ENCODE data around the gene INF2. TPM values are rescaled to one million over a fixed set of nuclear protein-coding genes. Genes with fewer than 3 reads are reported as not detected.
A peak's percentile ranks its signal among the peaks of the same experiment; 100 is the strongest.
"Not testable (repeated sequence)": the region's sequence is repeated elsewhere in the genome, so short reads cannot be mapped to it uniquely, and the experiment has no call there.

Gene INF2
- total RNA-seq, 8 experiments from 2014 or later, result 2.4 to 31.1 (median 7.5) TPM

GRCh38 chr14:104728631-104729030, 39.2 kb downstream of the INF2 start:
- no peak overlapping the region for H3K27ac ChIP-seq
- 48 to 90% (median 88%) methylated on average over 5 to 8 of the region's 17 CpGs; no CpG with 5 or more reads in 7 of the 10 experiments for WGBS, 10 experiments
- H3K4me1 ChIP-seq (replicated peaks in 1 of 2), result peaks cover 0 to 13% of the 10 kb centered on the region in 2 donors
- no peak for ATAC-seq (replicated peaks in 6 of 8)
- in situ Hi-C loops (cut with MboI; ENCODE audit: low pct_unique_long_range_greater_than_20kb in 2 of 9, low sequenced_read_pairs in 9 of 9, unreplicated experiment in 9 of 9), result no loop called here
- H3K4me3 ChIP-seq, result no peak overlapping the region

GRCh38 chr14:104729176-104729834, 39.9 kb downstream of the INF2 start:
- in situ Hi-C loops (cut with MboI; ENCODE audit: low pct_unique_long_range_greater_than_20kb in 2 of 9, low sequenced_read_pairs in 9 of 9, unreplicated experiment in 9 of 9); H3K4me3 ChIP-seq; ATAC-seq (replicated peaks in 6 of 8); H3K27ac ChIP-seq: not testable (repeated sequence)
- H3K4me1 ChIP-seq (replicated peaks in 1 of 2), result peaks cover 0 to 13% of the 10 kb centered on the region in 2 donors
- 71 to 94% (median 84%) methylated on average over 1 to 10 of the region's 73 CpGs; no CpG with 5 or more reads in 6 of the 10 experiments for WGBS, 10 experiments

DNA sequence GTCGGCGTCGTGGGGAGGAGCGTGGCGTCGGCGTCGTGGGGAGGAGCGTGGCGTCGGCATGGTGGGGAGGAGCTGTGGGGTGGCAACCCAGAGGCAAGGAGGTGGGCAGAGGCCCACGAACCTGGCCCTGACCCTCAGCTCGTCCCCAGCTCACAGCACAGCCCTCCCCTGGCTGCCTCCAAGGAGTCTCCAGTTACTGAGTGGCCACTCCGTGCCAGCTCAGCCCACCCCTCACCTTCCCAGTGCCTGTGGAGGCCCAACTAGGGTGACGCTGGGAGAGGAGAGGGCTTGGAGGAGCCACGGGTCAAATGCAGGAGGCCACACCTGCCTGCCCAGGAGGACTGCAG, 40.4 kb downstream of the INF2 start:
- in situ Hi-C loops (cut with MboI; ENCODE audit: low pct_unique_long_range_greater_than_20kb in 2 of 9, low sequenced_read_pairs in 9 of 9, unreplicated experiment in 9 of 9), result no loop called here
- Histone ChIP-seq H3K27ac (no peak overlapping the region), H3K4me3 (no peak overlapping the region), H3K4me1 (replicated peaks in 1 of 2) (peaks cover 0 to 9% of the 10 kb centered on the region in 2 donors)
- WGBS, 10 experiments, result 90% methylated on average over 2 of the region's 16 CpGs; no CpG with 5 or more reads in 9 of the 10 experiments
- no peak for ATAC-seq (replicated peaks in 6 of 8)

DNA sequence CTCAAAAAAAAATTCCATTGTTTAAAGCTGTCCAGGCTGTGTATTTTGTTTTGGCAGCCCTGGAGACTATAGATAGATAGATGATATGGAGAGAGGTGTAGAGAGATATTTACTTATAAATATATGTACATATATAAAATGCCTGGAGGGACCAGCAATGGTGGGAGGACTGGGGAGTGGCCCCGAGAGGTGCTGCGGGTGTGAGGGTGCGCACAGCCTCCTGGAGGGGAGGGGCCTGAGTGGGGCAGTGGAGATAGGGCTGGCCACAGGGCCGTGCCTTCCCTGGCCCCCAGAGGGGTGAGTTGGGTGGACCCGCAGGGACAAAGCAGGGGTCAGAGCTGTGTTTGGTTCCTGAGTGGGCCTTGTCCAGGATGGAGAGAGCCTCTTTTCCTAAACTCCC, 41.1 kb downstream of the INF2 start:
- in situ Hi-C loops (cut with MboI; ENCODE audit: low pct_unique_long_range_greater_than_20kb in 2 of 9, low sequenced_read_pairs in 9 of 9, unreplicated experiment in 9 of 9), result no loop called here
- ATAC-seq (replicated peaks in 6 of 8), result peak in 1 of 8 experiments; percentile 68
- H3K27ac ChIP-seq, result no peak overlapping the region
- H3K4me3 ChIP-seq, result no peak overlapping the region
- H3K4me1 ChIP-seq (replicated peaks in 1 of 2), result peaks cover 0 to 2% of the 10 kb centered on the region in 2 donors
- no CpG with 5 or more reads among the region's 5 CpGs for whole genome bisulfite sequencing, 10 experiments

DNA sequence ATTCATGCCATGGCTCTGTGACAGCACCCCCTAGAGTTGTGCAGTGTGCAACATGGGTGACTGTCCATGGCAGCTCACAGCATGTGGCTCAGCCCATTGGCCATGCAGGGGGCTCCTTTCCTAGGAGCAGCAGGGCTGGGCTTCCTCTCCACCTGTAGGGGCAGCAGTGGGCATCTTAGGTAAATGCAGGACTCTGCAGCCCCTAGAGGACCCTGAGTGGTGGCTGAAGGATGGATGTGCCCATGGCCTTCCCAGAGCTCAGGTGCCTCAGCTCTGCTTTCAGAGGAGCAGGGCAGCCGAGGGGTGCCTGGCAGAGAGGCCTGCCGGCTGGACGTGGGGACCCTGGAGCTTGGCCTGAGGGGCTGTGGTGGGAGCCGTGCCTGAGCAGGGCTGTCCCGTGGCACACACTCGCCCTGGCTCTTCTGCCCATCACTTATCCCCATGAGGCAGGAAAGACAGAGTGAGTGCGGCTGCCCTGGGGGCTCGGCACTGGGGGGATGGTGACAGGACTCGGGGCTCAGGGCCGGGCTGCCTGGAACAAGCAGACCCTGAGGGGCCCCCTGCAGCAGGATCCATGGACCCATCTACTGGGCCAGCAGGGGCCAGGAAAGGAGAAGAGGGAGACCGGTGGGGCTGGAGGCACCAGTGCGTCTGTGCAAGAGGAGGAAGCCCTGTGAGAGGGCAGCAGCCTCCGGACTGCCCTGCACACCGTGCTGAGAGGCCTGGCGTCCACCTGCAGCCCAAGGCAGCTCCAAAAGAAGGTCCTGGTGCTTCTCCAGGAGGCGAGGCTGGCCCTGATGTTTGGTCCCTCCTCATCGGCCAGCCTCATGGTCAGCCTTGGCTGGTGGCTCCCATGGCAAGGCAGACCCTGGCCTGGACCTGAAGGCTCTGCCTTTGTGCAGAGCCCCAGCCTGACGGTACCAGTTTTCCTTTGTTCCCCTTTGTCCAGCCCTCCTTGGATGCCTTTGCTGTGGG, 42.2 kb downstream of the INF2 start:
- Histone ChIP-seq H3K27ac (no peak overlapping the region), H3K4me3 (no peak overlapping the region), H3K4me1 (replicated peaks in 1 of 2) (no peaks in the 10 kb centered on the region)
- ATAC-seq (replicated peaks in 6 of 8), result peak in 2 of 8 experiments; percentile 21 to 24
- in situ Hi-C loops (cut with MboI; ENCODE audit: low pct_unique_long_range_greater_than_20kb in 2 of 9, low sequenced_read_pairs in 9 of 9, unreplicated experiment in 9 of 9), result no loop called here
- WGBS, 10 experiments, result 77 to 92% (median 80%) methylated on average over 2 to 8 of the region's 18 CpGs; no CpG with 5 or more reads in 7 of the 10 experiments

GRCh38 chr14:104732355-104732804, 43.0 kb downstream of the INF2 start:
- Histone ChIP-seq H3K4me3 (no peak overlapping the region), H3K27ac (no peak overlapping the region), H3K4me1 (replicated peaks in 1 of 2) (no peaks in the 10 kb centered on the region)
- 60 to 96% (median 73%) methylated on average over 1 to 5 of the region's 14 CpGs; no CpG with 5 or more reads in 7 of the 10 experiments for WGBS, 10 experiments
- ATAC-seq (replicated peaks in 6 of 8), result no peak
- in situ Hi-C loops (cut with MboI; ENCODE audit: low pct_unique_long_range_greater_than_20kb in 2 of 9, low sequenced_read_pairs in 9 of 9, unreplicated experiment in 9 of 9), result no loop called here

DNA sequence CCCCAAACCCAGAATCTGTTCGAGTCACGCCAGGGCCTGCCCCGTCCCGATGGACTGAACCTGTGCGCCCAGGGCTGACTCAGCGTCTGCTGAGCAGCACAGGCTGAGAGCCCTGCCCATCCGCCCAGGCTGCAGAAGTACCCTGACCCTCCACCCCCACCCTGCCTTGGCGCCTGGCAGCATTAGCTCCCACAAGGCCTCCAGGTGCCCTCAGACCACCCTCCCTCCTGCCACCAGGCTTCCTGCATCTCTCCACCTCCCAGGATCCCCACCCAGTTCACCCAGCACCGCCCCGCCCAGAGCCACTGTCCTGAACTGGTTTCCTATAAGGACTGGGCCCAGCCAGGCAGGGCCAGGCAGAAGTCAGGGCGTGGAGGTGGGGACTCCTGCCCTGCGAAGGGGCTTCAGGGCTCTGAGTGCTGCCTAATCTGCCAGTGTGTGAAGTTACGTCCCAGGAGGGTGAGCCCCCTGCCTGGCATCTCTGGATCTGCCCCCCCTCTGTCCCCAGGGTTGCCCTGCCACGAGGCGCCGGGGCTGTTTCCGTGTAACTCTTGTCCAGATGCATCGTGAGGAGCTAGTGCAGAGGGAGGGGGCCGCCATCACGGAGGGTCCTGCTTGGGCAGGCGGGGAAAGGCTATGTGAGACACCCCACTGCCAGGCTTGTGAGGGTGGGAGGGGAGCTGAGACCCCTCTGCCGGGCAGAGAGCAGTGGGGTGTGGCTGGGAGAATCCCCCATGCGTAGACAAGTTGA, 43.7 kb downstream of the INF2 start:
- peak in 2 of 8 experiments; percentile 4 to 40 for ATAC-seq (replicated peaks in 6 of 8)
- WGBS, 10 experiments, result 82 to 90% methylated on average over 2 of the region's 23 CpGs; no CpG with 5 or more reads in 8 of the 10 experiments
- Histone ChIP-seq H3K27ac (no peak overlapping the region), H3K4me3 (no peak overlapping the region), H3K4me1 (replicated peaks in 1 of 2) (no peaks in the 10 kb centered on the region)
- in situ Hi-C loops (cut with MboI; ENCODE audit: low pct_unique_long_range_greater_than_20kb in 2 of 9, low sequenced_read_pairs in 9 of 9, unreplicated experiment in 9 of 9), result no loop called here

DNA sequence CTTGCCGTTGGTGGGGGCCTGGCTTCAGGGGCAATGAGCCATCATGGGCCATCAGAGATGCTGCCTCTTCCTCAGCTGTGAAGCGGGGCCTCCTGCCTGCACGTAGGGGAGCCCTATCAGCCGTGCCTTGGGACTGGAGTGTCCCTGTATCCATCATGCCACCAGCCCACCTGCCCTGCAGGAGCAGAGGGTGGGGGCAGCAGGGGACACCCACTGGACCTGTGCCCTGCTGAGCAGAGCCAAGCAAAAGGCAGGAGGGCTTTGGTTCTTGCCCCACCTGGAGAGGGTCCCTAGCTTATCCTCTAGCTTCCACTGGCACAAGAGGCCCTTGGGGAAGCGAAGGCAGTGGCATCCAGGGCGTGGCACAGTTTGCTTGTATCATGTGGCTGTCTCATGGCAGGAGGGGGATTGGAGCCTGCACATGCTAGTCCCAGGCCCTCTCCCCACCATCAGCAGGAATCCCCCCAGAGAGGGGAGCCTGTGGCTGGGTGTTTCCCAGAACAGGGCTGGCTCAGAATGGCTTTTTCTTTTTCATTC, 44.7 kb downstream of the INF2 start:
- no peak overlapping the region for H3K27ac ChIP-seq

GRCh38 chr14:104734601-104734990, 45.2 kb downstream of the INF2 start:
- 62 to 80% methylated on average over 1 to 2 of the region's 9 CpGs; no CpG with 5 or more reads in 8 of the 10 experiments for WGBS, 10 experiments
- Histone ChIP-seq H3K27ac (no peak overlapping the region), H3K4me3 (no peak overlapping the region), H3K4me1 (replicated peaks in 1 of 2) (no peaks in the 10 kb centered on the region)
- no peak for ATAC-seq (replicated peaks in 6 of 8)
- in situ Hi-C loops (cut with MboI; ENCODE audit: low pct_unique_long_range_greater_than_20kb in 2 of 9, low sequenced_read_pairs in 9 of 9, unreplicated experiment in 9 of 9), result no loop called here

More for the DNA sequence above, 44.7 kb downstream of the INF2 start:
- ATAC-seq (replicated peaks in 6 of 8), result no peak
- WGBS, 10 experiments, result 74 to 78% methylated on average over 3 to 5 of the region's 6 CpGs; no CpG with 5 or more reads in 8 of the 10 experiments
- in situ Hi-C loops (cut with MboI; ENCODE audit: low pct_unique_long_range_greater_than_20kb in 2 of 9, low sequenced_read_pairs in 9 of 9, unreplicated experiment in 9 of 9), result no loop called here
- Histone ChIP-seq H3K4me1 (replicated peaks in 1 of 2) (no peaks in the 10 kb centered on the region), H3K4me3 (no peak overlapping the region)

GRCh38 chr14:104734991-104735779, 45.8 kb downstream of the INF2 start:
- ATAC-seq (replicated peaks in 6 of 8), result peak in 5 of 8 experiments; percentile 9 to 61 (median 51)
- Histone ChIP-seq H3K4me1 (replicated peaks in 1 of 2) (no peaks in the 10 kb centered on the region), H3K27ac (no peak overlapping the region), H3K4me3 (no peak overlapping the region)
- 40 to 100% (median 90%) methylated on average over 1 to 3 of the region's 31 CpGs; no CpG with 5 or more reads in 7 of the 10 experiments for WGBS, 10 experiments
- in situ Hi-C loops (cut with MboI; ENCODE audit: low pct_unique_long_range_greater_than_20kb in 2 of 9, low sequenced_read_pairs in 9 of 9, unreplicated experiment in 9 of 9), result no loop called here

DNA sequence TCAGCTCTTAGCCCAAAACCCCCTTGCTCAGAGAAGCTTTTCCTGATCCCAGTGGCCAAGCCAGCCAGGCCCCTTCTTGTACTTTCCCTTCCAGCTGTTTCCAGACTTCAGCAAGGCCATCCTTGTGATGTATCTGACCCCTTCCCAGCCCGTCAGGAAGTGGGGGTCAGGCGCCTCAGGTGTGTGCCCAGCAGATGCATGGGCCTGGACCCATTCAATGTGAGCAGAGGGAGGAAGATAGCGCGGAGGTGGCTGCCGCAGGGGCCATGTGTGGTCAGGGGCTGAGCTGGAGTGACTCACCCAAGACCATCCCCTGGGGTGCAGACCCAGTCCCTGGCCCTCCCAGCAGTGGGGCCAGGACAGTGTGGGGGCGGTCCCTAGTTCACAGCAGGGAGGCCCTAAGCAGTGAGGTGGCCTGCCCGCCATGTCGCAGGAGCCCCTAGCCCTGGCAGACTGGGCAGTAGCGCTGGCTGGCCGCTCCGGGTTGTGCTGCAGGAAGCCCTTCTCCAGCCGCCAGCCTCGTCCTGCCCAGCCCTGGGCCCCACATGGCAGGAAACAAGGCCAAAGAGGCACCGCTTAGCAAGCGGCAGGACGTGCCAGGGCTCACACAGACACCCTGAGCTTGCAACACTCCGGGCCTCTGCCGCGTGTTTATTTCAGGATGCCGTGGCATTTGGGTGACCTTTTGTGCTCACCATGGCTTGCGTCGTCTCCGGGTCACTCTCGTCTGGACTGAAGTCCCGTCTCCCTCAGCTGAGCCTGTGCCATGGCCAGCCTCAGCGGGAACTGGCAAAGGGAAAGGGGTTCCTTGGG, 46.6 kb downstream of the INF2 start:
- 0 to 100% (median 90%) methylated on average over 1 to 12 of the region's 26 CpGs; no CpG with 5 or more reads in 3 of the 10 experiments for WGBS, 10 experiments
- in situ Hi-C loops (cut with MboI; ENCODE audit: low pct_unique_long_range_greater_than_20kb in 2 of 9, low sequenced_read_pairs in 9 of 9, unreplicated experiment in 9 of 9), result no loop called here
- H3K27ac ChIP-seq, result no peak overlapping the region
- peak in 6 of 8 experiments; percentile 20 to 78 (median 32) for ATAC-seq (replicated peaks in 6 of 8)
- no peak overlapping the region for H3K4me3 ChIP-seq
- no peaks in the 10 kb centered on the region for H3K4me1 ChIP-seq (replicated peaks in 1 of 2)
